ENCODE data around the gene GID4.
A peak's percentile ranks its signal among the peaks of the same experiment; 100 is the strongest.

Gene GID4

GRCh38 chr17:18079543-18079942 lies 40.3 kb downstream of the GID4 start:
- TF ChIP-seq, protein P1, sequence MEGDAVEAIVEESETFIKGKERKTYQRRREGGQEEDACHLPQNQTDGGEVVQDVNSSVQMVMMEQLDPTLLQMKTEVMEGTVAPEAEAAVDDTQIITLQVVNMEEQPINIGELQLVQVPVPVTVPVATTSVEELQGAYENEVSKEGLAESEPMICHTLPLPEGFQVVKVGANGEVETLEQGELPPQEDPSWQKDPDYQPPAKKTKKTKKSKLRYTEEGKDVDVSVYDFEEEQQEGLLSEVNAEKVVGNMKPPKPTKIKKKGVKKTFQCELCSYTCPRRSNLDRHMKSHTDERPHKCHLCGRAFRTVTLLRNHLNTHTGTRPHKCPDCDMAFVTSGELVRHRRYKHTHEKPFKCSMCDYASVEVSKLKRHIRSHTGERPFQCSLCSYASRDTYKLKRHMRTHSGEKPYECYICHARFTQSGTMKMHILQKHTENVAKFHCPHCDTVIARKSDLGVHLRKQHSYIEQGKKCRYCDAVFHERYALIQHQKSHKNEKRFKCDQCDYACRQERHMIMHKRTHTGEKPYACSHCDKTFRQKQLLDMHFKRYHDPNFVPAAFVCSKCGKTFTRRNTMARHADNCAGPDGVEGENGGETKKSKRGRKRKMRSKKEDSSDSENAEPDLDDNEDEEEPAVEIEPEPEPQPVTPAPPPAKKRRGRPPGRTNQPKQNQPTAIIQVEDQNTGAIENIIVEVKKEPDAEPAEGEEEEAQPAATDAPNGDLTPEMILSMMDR (IDR thresholded peaks at IDR 0.05; ENCODE audit: low read depth, low read length) = no peak
- H3K4me3 ChIP-seq (ENCODE audit: low read depth, low read length) = no peak overlapping the region

- TF ChIP-seq, protein P1 (IDR thresholded peaks at IDR 0.05; ENCODE audit: low read depth, low read length) = no peak
- H3K4me3 ChIP-seq (ENCODE audit: low read depth, low read length) = no peak overlapping the region
These were observed 45.0 kb downstream of the GID4 start for GRCh38 chr17:18084256-18084655.

DNA sequence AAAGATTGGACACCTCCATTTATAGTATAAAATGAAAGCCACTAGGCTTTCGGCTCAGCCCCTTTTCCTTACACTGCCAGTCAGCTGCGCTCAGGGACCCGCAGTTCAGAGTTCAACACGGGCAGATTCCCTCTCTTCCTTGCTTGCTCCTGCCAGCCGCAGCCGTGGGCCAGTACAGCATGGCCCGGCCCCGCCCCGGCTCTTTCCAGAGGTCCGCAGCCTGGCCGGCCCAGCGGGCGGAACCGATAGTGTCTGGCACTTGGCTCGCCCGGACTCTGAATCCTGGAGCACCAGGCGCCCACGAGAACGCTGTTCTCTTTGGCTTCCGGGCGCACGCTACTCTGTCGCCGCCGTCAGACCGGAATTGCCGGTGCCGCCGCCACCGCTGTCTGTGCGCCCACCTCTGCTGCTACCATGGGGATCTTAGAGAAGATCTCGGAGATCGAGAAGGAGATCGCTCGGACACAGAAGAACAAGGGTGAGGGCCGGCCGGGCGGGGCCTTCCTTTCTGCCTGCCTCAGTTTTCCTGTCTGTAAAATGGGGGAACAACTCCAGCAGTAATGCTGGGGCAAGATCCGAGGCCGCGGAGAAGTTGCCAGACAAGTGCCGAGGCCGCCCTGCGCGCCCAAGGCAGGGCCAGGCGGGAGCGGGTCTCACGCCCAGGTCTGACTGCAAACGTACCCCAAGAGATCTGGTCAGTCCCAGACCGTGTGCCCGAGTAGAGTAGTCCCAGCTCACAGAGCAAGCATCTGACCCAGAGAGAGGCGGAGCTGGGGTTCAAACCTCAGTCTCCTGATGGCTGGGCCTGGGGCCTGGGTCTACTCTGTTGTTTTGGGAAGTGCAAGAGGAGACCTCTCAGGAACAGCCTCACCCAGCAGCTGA lies 48.6 kb downstream of the GID4 start, which contains the start of gene DRG2:
Gene DRG2 (plus strand): TSS at position 339 of the 882 bp plus-strand sequence. CDS start 76 bp downstream, at position 415.
- TF ChIP-seq, protein P1 (IDR thresholded peaks at IDR 0.05; ENCODE audit: low read depth, low read length) = no peak
- peak within 1 kb of the TSS; percentile 99 for H3K4me3 ChIP-seq (ENCODE audit: low read depth, low read length)

DNA sequence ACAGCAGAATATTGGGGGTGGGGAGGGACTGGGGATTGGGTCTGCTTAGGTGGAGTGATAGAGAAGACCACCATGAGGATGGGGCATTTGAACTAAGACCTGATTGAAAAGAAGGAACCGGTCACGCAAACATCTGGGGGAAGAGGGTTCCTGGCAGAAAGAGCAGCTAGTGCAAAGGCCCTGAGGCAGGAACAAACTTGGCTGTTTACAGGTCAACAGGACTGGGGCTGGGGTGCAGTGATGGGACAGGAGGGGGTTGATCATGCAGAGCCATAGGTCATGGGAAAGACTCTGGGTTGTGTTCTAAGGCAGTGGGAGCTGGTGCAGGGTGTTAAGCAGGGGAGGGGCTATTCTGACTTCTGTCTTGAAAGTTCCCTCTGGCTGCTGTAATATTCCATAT lies 50.4 kb downstream of the GID4 start:
- TF ChIP-seq, protein P1 (IDR thresholded peaks at IDR 0.05; ENCODE audit: low read depth, low read length) = no peak
- no peak overlapping the region for H3K4me3 ChIP-seq (ENCODE audit: low read depth, low read length)

- no peak overlapping the region for H3K4me3 ChIP-seq (ENCODE audit: low read depth, low read length)
- TF ChIP-seq, protein P1 (IDR thresholded peaks at IDR 0.05; ENCODE audit: low read depth, low read length) = peak; percentile 62
These were observed 54.6 kb downstream of the GID4 start for GRCh38 chr17:18093616-18094408.

- TF ChIP-seq, protein P1 (IDR thresholded peaks at IDR 0.05; ENCODE audit: low read depth, low read length) = no peak
- no peak overlapping the region for H3K4me3 ChIP-seq (ENCODE audit: low read depth, low read length)
These were observed 55.2 kb downstream of the GID4 start for GRCh38 chr17:18094409-18094807.
